GM21390 (cell line): Measurements from ENCODE around the gene RAB5IF.
"Not testable (repeated sequence)": the region's sequence is repeated elsewhere in the genome, so short reads cannot be mapped to it uniquely, and the experiment has no call there.

Experiments
- ATAC-seq: cut with Tn5 transposase; IDR thresholded peaks from one replicate; pipeline ENCODE4 v1.9.1; 2021; ENCODE audit not compliant: unreplicated experiment

Gene RAB5IF

DNA sequence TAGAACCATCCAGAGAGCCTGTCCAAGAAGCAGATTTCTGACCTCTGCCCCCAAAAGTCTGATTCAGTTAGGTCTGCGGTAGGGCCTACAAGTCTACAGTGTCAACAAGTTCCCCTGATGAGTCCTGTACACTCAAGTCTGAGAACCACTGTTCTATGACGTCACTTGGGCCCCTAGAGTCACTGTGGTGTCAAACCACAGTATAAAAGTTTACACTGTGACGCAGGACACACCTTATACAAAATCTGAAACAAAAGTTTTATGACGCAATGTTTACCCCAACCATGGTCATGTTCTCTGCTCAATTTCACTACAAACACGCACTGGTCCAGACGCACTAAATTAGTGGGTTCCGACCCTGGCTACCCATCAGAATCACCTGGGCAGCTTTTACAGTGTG lies 22.5 kb downstream of the RAB5IF start:
- ATAC-seq: no peak

DNA sequence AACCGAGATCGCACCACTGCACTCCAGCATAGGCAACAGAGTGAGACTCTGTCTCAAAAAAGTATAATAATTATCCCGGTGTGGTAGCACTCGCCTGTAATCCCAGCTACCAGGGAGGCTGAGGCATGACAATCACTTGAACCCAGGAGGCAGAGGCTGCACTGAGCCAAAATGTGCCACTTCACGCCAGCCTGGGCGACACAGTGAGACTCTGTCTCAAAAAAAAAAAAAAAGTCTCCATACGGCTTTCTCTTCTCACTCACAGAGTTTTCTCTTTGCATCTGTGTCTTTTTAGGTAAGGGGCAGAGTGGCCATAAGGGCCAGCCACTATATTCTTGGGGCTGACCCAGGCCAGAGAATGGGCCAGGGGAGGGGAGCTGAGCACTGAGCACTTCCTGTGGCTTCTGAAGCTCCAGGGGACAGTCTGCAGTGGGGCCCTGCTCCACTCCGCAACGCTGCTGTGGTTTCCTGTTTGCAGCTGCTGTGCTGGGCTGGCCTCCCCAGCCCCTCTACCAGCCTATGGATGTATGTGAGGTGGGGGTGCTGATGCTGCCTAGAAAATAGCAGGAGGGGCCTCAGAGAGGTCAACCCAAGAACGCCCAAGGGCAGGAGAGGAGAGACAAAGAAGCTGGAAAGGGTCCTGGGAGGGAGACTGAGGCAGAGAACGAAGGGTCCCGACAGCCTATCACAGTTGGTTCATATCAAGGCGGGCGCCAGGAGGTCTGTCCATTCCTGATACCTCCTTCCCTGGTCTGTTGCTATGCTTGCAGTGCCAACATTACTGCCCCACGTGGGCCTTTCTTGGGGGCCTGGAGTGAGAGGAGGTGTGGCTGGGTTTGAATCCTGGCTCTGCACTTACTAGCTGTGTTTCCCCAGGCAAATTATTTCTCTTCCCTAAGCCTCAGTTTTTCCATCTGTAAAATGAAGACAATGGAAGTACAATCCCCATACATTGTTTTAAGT lies 24.4 kb downstream of the RAB5IF start:
- ATAC-seq: no peak

DNA sequence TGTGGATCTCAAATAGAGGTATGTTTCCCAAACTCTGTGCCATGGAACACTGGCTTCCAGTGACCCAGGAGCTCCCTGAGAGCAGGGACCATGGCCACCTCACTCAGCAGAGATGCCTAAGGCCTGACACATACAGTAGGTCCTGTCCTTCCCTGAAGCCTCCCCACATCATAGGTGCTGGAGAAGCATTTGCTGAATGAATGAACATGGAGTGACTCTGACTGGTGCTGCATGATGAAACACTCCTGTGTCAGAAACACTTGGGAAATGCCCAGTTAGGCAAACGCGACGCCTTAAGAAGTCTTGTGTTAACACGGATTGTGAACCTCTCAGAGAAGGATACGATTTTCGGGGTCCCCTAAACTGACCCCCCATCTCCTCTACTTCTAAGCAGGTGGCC lies 26.1 kb downstream of the RAB5IF start:
- ATAC-seq: no peak

DNA sequence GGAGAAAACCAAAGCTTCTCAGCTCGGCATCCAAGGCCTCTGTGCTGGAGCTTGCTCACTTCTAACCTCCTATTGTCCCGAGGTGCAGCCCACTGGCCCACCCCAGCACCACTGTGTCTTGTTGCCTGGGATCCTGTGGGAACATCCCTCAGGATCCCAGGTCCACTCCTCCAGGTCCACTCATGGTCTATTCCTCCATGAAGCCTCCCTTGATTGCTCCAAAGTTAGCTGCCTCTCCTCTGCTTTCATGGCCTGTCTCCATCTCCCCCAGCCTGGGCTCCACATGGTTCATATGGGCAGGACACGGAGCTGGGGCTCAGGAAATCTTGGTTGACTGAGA lies 26.5 kb downstream of the RAB5IF start:
- ATAC-seq: no peak

DNA sequence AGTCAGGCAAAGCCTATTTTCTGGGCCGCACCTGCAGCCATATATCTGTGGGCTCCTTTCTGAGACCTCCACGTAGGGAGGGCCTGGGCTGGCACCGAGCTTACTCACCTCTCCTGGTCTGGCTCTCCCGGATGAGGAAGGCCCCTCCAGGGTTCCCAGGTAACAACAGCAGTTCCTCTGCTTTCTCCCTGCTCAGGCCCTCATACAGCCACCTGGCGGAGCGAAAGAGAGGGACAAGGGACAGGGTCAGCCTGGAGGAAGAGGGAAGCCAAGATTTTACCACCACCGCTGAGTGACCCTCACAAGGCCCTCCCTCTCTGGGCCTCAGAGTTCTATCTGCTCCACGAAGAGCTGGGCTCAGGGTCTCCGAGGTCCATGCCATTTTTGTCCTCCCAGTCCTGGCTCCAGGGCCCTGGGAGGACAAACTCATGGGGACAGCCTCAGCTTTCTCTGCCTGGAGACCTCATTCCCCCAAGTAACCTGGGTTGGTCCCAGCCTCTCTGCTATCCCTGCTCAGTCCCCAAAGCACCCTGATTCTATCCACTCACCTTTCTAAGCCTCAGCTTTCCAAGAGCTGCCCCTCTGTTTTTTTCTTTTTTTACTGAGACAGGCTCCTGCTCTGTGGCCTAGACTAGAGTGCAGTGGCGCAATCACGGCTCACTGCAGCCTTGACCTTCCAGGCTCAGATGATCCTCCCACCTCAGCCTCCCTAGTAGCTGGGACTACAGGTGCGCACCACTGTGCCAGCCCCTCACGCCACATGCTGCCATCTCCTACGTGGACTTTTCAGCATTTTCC lies 27.1 kb downstream of the RAB5IF start:
- ATAC-seq: no peak

DNA sequence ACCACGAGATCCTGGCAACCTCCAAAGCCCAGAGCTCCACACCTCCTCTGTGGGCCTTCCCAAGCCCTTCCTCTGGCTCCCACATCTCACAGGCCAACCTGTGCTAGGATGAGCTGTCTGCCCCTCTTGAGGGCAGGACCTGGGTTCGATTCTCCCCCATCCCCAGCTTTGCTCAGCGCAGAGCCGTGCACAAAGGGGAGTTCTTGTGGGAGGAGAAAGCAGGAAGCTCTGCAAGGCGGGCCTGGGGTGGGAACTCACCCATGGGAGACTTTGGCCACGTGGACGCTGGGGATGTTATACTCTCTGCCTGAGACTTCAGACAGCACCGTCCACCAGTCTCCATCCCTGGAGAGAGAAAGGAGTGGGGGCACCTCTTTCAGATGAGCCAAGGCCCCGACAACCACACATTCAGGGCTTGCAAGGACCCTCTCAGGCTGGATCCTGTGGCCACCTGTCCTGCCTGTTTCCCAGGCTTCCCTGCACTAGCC lies 27.8 kb downstream of the RAB5IF start:
- no peak for ATAC-seq

DNA sequence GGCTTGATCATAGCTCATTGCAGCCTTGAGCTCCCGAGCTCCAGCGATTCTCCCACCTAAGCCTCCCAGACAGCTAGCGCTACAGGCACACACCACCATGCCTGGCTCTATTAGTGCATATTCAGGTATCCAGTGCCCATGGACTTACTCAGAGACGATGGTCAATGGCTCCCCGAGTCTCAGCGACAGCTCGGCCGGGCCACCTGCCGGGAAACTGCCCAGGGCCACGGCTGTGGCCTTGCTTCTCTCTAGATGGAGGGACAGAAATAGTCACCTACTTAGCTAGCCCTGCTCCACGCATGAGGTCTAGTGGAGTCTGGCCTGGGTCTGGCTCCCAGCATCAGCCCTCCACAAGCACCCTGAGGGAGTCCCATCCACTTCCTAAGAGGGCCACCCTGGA lies 28.8 kb downstream of the RAB5IF start:
- no peak for ATAC-seq

DNA sequence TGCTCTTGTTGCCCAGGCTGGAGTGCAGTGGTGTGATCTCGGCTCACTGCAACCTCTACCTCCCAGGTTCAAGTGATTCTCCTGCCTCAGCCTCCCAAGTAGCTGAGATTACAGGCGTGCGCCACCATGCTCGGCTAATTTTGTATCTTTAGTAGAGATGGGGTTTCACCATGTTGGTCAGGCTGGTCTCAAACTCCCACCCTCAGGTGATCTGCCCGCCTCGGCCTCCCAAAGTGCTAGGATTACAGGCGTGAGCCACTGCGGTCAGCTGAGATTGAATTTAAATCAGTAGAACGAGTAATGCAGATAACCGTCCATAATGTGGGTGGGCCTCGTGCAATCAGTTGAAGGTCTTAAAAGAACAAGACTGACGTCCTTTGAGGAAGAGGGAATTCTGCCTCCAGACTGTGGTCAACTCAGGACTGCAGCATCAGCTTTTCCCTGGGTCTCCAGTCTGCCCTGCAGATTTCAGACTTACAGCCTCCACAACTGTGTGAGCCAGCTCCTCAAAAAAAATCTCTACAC lies 33.4 kb downstream of the RAB5IF start:
- not testable (repeated sequence) for ATAC-seq

DNA sequence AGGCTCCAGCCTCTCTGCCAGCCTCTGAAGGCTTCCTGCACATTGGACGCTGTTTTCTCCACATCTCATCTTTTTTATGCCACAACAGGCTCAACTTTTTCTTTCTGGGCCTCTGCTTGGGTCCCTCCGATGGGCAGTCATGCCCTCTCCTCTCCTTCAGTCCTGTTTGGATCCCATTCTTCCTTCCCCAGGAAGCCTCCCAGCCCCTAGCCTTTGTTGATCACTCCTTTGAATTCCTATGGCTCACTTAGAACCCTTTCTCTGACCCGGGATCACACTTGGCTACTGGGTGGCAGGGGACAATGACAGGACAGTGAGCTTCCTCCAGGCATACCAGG lies 35.9 kb downstream of the RAB5IF start:
- ATAC-seq: no peak

DNA sequence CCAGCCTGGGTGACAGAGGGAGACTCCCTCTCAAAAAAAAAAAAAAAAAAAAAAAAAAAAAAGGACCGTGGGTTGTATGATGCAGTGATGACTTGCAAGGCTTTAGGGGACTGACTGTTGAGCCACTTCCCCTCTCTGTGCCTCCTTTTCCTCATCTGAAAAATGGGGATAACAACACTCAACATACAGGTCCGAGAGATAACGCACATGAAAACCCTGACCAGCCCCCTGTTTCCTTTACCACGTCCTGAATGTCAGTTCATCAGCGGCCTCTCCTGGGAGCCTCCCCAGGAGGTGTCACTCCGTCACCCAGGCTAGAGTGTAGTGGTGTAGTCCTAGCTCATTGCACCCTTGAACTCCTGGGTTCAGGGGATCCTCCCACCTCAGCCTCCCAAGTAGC lies 36.6 kb downstream of the RAB5IF start:
- no peak for ATAC-seq

DNA sequence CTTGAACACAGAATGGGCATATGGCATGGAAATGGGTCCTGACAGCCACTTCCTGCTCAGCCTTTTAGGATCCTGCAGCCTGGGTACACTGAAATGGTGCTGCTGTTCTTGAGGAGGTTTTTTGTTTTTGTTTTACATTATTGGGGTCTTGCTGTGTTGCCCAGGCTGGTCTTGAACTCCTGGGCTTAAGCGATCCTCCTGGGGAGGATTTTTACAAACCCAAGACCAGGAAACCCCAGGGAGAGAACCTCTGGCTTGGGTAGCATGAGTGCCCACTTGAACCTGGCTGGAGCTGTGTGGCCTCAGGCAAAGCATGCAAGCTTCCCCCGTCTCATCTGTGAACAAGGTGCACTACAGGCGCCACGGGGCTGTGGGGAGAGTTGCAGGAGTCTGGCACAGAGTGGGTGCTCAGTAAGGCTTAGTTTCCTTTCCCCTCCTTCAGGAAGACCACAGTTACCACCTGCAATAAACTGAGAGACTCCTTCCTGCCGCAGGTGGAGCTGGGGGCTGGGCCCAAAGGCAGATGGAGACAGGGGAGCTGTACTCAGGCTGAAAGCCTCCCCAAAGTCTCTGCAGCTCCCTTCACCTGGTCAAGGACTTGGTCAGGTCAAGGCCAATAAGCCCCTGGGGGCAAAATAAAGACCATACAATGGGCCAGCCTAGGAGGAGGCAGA lies 38.6 kb downstream of the RAB5IF start:
- ATAC-seq: no peak

DNA sequence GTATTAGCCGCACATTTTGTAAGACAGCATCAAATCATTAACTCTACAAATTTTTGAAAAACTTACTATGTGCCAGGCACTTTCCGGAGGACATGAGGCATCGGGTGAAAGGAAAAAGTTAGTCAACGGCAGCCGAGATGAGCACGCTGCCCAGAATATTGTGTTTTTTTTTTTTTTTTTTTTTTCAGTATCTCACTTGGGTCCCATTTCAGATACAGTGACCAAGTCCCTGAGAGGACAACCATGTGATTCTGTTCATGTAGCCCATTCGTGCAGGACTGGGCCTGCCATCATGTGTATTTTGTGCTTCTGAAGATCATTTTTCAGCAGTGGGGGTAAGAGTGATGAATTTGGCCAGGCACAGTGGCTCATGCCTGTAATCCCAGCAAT lies 39.1 kb downstream of the RAB5IF start:
- no peak for ATAC-seq

DNA sequence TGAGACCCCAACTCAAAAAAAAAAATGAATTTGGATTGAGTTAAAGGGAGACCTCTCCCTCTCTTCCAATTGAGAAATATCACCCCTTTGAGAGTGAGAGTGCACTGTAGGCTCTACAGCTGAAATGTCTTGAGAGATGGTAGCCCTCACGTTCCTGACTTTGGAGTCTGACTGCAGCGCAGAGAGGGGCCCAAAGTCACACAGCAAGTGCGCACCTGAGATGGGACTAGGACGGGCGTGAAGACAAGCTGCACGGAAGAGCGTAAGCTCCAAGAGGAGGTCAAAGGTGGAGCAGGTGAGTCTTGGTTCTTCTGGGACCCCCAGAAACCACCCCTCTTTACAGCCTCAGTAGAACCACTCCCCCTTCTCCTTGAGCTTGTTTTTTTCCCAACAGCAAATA lies 39.8 kb downstream of the RAB5IF start:
- no peak for ATAC-seq

DNA sequence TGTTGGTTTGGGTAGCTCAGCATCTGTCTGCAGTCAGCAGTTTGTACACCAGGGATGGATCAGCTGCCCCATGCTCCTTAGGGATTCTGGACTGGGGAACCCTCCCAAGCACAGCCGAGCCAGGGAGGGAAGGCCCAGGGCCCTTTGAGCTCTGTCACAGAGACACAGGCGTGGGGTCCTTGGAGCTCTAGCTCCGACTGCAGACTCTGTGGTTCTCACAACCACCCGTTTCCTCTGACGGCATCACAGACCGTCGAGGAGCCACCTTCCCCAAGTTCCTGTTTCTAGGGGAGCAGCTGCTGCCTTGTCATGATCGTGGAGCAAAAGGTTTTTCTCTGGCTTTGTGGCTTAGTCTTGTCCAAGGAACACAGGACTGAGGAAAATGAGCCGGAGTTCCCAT lies 40.4 kb downstream of the RAB5IF start, which contains the start of gene SLA2:
TSS of gene SLA2 (minus strand) at position 199 of the 400 bp plus-strand sequence. CDS start 4,861 bp downstream, outside the sequence.
- no peak for ATAC-seq

DNA sequence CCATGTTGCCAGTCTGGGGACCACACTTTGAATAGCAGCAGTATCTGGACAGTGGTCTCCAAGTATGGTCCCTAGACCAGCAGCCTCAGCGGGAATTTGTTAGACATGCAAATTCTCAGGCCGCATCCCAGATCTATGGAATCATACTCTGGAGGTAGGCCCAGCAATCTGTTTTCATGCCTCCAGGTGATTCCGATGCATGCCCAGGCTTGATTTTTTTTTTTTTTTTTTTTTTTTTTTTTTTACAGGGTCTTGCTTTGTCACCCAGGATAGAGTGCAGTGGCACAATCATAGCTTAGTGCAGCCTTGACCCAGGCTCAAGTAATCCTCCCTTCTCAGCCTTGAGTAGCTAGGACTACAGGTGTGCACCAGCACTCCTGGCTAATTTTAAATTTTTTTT lies 41.1 kb downstream of the RAB5IF start:
- no peak for ATAC-seq

DNA sequence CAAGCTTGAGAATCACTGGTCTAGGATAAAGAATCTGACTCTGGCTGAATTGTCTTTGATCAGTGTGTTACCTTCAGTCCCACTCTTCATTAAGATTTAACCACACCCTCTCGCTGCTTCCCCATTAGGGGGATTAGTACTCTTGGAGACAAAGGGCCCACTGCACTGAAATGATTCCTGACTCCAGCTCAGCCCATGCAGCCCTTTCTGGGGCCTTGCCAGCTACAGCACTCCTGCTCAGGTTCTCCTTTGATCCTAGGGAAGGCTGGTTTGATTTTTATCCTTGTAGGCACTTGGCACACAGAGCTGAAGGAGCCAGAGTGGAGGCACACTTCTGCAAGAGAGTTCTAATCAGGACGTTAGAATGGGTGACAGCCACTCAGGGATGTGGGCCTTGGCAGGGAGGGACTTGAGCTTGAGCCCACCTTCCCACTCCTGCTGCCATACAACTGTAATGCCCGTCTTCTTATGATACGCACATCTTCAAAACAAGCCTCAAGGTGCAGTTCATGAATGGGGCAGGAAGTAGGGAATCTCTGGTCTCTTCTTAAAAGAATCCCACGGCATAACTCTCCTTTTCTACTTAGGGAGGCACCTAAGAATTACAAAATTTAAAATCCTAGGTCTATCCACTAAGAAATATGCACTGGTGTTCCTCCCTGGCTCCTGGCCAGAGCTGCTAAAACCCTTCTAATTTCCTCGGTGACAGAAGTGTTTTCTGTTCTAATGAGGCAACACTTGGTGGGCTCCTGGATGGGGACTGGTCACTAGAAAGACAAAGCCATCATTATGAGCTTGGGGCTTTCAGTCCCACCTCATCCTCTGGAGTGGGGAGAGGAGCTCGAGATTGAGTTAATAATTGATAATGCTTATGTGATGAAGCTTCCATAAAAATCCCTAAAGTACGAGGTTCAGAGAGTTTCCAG lies 41.9 kb downstream of the RAB5IF start:
- ATAC-seq: no peak

DNA sequence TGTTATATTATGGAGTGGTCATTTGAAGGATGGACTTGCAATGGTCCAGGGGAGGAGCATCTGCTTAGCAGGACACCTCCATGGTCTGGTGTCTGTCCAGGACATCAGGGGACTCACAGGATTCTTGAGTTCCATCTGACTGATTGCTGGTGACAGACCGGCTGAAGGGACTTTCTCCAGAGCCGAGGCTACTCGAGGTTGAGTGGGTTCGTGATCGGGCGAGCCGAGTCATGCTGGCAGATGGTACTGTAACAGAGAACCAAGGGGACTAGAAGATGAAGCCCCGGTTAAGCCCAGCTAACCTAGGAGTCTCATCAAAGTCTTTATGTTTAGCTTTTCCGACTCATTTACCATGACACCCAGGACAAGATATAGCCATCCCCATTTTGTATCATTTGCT lies 47.9 kb downstream of the RAB5IF start:
- ATAC-seq: no peak

DNA sequence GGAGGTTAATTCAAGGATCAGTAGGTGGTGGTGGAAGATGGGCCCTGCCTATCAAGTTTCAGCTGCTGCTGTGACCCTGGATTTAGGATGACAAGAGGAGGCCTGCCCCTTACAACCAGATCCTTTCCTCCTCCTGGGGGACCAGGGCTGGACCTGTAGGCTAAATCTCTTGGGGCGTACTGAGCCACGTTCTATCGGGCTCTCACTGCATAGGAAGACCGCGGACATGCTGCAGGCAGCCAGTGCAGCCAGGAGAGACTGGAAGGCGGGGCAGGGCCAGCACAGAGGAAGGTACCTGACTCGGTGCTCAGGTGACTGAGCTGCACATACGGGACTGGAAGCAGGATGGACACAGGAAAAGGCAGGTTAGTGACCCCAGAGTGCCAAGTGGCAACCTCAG lies 48.9 kb downstream of the RAB5IF start:
- ATAC-seq: no peak

DNA sequence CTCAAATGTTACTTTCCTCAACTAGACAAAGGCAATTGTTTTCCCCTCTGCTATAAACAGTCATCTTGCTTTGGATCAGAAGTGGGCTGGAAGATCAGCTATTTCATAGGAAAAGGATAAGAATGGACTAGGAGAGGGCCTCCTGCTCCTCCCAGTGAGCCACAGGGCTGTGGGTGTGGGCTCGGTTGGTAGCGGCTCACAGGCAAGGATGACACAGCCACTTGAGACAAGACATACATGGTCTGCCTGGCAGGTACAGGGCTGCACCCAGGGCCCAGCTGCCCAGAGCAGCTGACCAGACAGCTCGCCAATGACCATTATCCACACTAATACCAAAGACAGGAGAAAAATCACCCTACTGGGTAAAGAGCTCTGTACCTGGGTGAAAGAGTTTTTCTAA lies 49.4 kb downstream of the RAB5IF start:
- ATAC-seq: no peak

DNA sequence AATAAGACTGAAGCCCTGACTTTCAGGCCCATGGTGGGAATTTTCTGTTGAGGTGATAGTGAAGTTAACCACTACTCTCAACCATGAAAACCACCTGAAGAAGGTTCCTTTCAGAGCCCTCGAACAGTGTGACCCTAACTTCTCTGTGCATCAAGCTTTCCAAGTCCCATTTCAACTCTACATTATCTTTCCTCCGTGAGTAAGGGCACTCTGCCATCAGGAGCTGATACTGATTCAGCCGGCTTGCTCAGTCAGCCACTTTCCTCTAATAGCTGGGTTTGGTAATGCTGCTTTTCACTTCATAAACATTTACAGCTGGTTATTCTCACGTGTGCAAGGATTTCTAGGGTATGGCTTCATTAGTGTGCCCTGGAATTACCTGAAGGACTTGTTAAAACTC lies 51.2 kb downstream of the RAB5IF start:
- no peak for ATAC-seq
